CD4-positive, alpha-beta T cell (primary cell): ENCODE data around the gene SPRY1. TPM values are rescaled to one million over a fixed set of nuclear protein-coding genes. Genes with fewer than 3 reads are reported as not detected.

Experiments
- ATAC-seq: fragments of 200-7000 bp; cut with Tn5 transposase; one replicate; pipeline ENCODE4 v1.10.0; 2022; ENCODE audit warnings: mild to moderate bottlenecking; ENCODE audit not compliant: poor library complexity
- CTCF ChIA-PET: fragments of 350-600 bp; sonication (Branson Sonifier 250); formaldehyde crosslinking; loops from one replicate; lab custom pipeline; 2021; ENCODE audit warnings: antibody characterized with exemption, inconsistent platforms; lab: Charles Lee
- POLR2A ChIA-PET: fragments of 350-600 bp; sonication (Branson Sonifier 250); formaldehyde crosslinking; loops from one replicate; lab custom pipeline; 2021; ENCODE audit warnings: antibody characterized with exemption, inconsistent platforms; lab: Charles Lee
- DNase-seq, 14 experiments: peaks; one replicate each; pipeline ENCODE4 v3.0.0-alpha.2; 2013 to 2020; ENCODE audit warnings: mixed read lengths in 2 of 14
- H3K27ac ChIP-seq, 2 donors: one replicate each; pipeline versions ENCODE4 v1.5.1 to v1.7.0; 2013; ENCODE audit warnings: low read length in 2 of 2, low read depth in 1 of 2, mild to moderate bottlenecking in 1 of 2
- H3K27me3 ChIP-seq, 2 experiments: 1 replicate in 1 of 2; 2 replicates in 1 of 2; pipeline versions ENCODE4 v1.6.1 to v1.7.0; 2013; ENCODE audit warnings: low read length in 2 of 2, control low read depth in 1 of 2, mild to moderate bottlenecking in 1 of 2, moderate library complexity in 1 of 2; ENCODE audit not compliant: insufficient read depth in 2 of 2, control insufficient read depth in 1 of 2
- H3K36me3 ChIP-seq: one replicate; pipeline ENCODE4 v1.6.1; 2013; ENCODE audit warnings: low read length, control low read depth; ENCODE audit not compliant: insufficient read depth
- H3K4me1 ChIP-seq: one replicate; pipeline ENCODE4 v1.6.1; 2013; ENCODE audit warnings: low read length, control low read depth; ENCODE audit not compliant: insufficient read depth
- H3K4me3 ChIP-seq: one replicate; pipeline ENCODE4 v1.5.1; 2013; ENCODE audit warnings: mild to moderate bottlenecking, low read length, moderate library complexity
- H3K9me3 ChIP-seq, 2 experiments: 1 replicate in 1 of 2; 2 replicates in 1 of 2; pipeline versions ENCODE4 v1.6.1 to v1.7.0; 2013; ENCODE audit warnings: low read length in 2 of 2, mild to moderate bottlenecking in 2 of 2, control low read depth in 1 of 2, moderate library complexity in 1 of 2; ENCODE audit not compliant: control insufficient read depth in 1 of 2, insufficient read depth in 1 of 2
- H3K27ac Mint-ChIP-seq: one replicate; pipeline ENCODE4 v1.8.0; 2020; ENCODE audit warnings: mixed read lengths
- H3K27me3 Mint-ChIP-seq: one replicate; pipeline ENCODE4 v1.8.0; 2021; ENCODE audit warnings: mixed read lengths
- H3K36me3 Mint-ChIP-seq: one replicate; pipeline ENCODE4 v1.8.0; 2021; ENCODE audit warnings: low read depth, mixed read lengths
- H3K4me1 Mint-ChIP-seq: one replicate; pipeline ENCODE4 v1.8.0; 2021; ENCODE audit warnings: low read depth, mixed read lengths
- H3K4me3 Mint-ChIP-seq: one replicate; pipeline ENCODE4 v1.8.0; 2020; ENCODE audit warnings: mild to moderate bottlenecking, mixed read lengths
- H3K9me3 Mint-ChIP-seq: one replicate; pipeline ENCODE4 v1.8.0; 2020; ENCODE audit warnings: mixed read lengths
- CTCF ChIP-seq: fragments of 200-600 bp; IDR thresholded peaks from one replicate; pipeline ENCODE4 v1.8.0; 2022; ENCODE audit warnings: antibody characterized with exemption, mild to moderate bottlenecking
- intact Hi-C, 2 experiments: fragments of 100-400 bp; cut with DNase I in 1 of 2; cut with micrococcal nuclease in 1 of 2; formaldehyde crosslinking; loops; one replicate each; pipeline versions ENCODE4 v1.15.1 to v1.9.0; 2023 to 2025; cut with DNase I, micrococcal nuclease
- total RNA-seq, 174 experiments: library from RNA in 2 of 174; stranded (reverse) in 2 of 174; gene quantifications; one replicate each; pipeline ENCODE4 v1.2.3 and lab custom pipeline; 2021 to 2026

Gene SPRY1
- total RNA-seq, 2 experiments from 2014 or later = 19.6 to 20.3 TPM

GRCh38 chr4:123351713-123352112, 44.9 kb upstream of the SPRY1 start:
- H3K27ac ChIP-seq = no peak overlapping the region
- H3K9me3 Mint-ChIP-seq = no peaks in the 10 kb centered on the region
- TF ChIP-seq CTCF = no peak
- ChIA-PET POLR2A (no interaction called here), CTCF (interaction anchor here (0.6 kb wide), 1 partner anchor 132 kb away, joined by 4 read pairs; no protein-coding TSS in a partner anchor)
- no peak overlapping the region for H3K4me3 Mint-ChIP-seq
- peak in 1 of 14 experiments; percentile 11 for DNase-seq
- peaks cover 0 to 5% of the 10 kb centered on the region in 2 experiments for H3K9me3 ChIP-seq
- H3K36me3 Mint-ChIP-seq = no peaks in the 10 kb centered on the region
- no peak overlapping the region for H3K27ac Mint-ChIP-seq
- H3K36me3 ChIP-seq = no peaks in the 10 kb centered on the region
- peaks cover 10% of the 10 kb centered on the region for H3K4me1 Mint-ChIP-seq
- intact Hi-C loops = no loop called here
- H3K27me3 ChIP-seq = peaks cover 0 to 16% of the 10 kb centered on the region in 2 experiments
- H3K27me3 Mint-ChIP-seq = peaks cover 7% of the 10 kb centered on the region
- H3K4me1 ChIP-seq = no peaks in the 10 kb centered on the region
- ATAC-seq = no peak
- H3K4me3 ChIP-seq = no peak overlapping the region

GRCh38 chr4:123352240-123352945, 44.2 kb upstream of the SPRY1 start:
- Histone ChIP-seq H3K36me3 (no peaks in the 10 kb centered on the region), H3K9me3 (peaks cover 0 to 5% of the 10 kb centered on the region in 2 experiments), H3K4me3 (no peak overlapping the region), H3K27ac (no peak overlapping the region), H3K27me3 (peaks cover 0 to 16% of the 10 kb centered on the region in 2 experiments), H3K4me1 (no peaks in the 10 kb centered on the region)
- Mint-ChIP-seq H3K27me3 (peaks cover 7% of the 10 kb centered on the region), H3K9me3 (no peaks in the 10 kb centered on the region), H3K4me1 (peaks cover 10% of the 10 kb centered on the region), H3K36me3 (no peaks in the 10 kb centered on the region), H3K4me3 (no peak overlapping the region), H3K27ac (no peak overlapping the region)
- TF ChIP-seq CTCF = no peak
- DNase-seq = peak in 2 of 14 experiments; percentile 14 to 19
- ChIA-PET POLR2A (no interaction called here), CTCF (interaction anchor here (0.6 kb wide), 1 partner anchor 132 kb away, joined by 4 read pairs; no protein-coding TSS in a partner anchor)
- ATAC-seq = no peak
- intact Hi-C loops = no loop called here

- H3K4me3 Mint-ChIP-seq = no peak overlapping the region
- DNase-seq (no peak), ATAC-seq (no peak)
- ChIA-PET CTCF (no interaction called here), POLR2A (no interaction called here)
- H3K27ac ChIP-seq = no peak overlapping the region
- no peak overlapping the region for H3K27ac Mint-ChIP-seq
- H3K4me3 ChIP-seq = no peak overlapping the region
- peaks cover 0 to 11% of the 10 kb centered on the region in 2 experiments for H3K27me3 ChIP-seq
- H3K4me1 ChIP-seq = no peaks in the 10 kb centered on the region
- H3K27me3 Mint-ChIP-seq = peaks cover 7% of the 10 kb centered on the region
- TF ChIP-seq CTCF = no peak
- H3K4me1 Mint-ChIP-seq = peaks cover 10% of the 10 kb centered on the region
- no peaks in the 10 kb centered on the region for H3K36me3 ChIP-seq
- H3K36me3 Mint-ChIP-seq = no peaks in the 10 kb centered on the region
- H3K9me3 ChIP-seq = peaks cover 0 to 5% of the 10 kb centered on the region in 2 experiments
- no peaks in the 10 kb centered on the region for H3K9me3 Mint-ChIP-seq
- intact Hi-C loops = no loop called here
Observed at GRCh38 chr4:123352966-123353365, 43.6 kb upstream of the SPRY1 start.
